Inferior parietal cortex (tissue), 1 donor: ENCODE results near the gene NDUFA6.
A peak's percentile ranks its signal among the peaks of the same experiment; 100 is the strongest.

ENCODE experiments used
- DNase-seq: peaks from one replicate; pipeline ENCODE4 v3.0.0-alpha.2; 2016; ENCODE audit errors: extremely low spot score

Gene NDUFA6

GRCh38 chr22:42070517-42071422 lies 19.8 kb downstream of the NDUFA6 start, which contains the start of gene NAGA:
Gene NAGA, minus strand, starts transcription at chr22:42070812. Its CDS starts 515 bp downstream, at chr22:42070297.
- DNase-seq, result peak; percentile 91

DNA sequence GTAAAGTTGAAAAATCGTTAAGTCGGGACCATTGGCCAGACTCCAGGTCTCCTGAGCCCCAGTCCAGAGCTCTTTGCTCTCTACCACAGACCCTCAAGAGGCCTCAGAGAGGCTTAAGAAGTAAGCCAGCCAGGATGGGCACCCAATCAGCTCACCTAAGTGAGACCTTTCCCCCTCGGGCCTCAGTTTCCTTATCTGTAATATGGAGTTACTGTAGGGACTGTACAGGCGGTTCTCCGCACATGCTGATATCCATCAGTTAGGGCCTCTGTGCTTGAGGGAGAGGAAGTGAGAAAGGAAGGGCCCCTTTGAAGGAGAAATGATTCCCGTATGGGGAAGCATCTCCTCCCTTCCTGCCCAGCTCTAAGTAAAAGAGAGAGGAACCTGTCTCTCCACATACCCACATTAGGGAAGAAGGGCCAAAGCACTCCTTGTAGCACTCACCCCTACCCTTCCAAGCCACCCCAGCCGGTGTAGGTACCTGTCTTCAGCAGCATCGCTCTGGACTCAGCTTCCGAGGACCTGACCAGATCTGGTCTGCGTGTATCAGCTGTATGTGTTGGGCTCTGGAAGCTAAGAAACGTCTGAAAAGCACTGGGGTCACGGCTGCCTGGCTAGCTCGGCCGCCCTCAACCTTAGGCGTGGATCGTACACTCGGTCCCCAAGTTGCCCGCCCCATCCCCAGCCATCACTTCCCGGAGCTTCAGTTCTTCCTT lies 20.6 kb downstream of the NDUFA6 start:
- peak; percentile 19 for DNase-seq

GRCh38 chr22:42068291-42068690 lies 22.3 kb downstream of the NDUFA6 start:
- DNase-seq, result no peak

GRCh38 chr22:42067671-42068251 lies 22.8 kb downstream of the NDUFA6 start:
- DNase-seq, result no peak

- no peak for DNase-seq
These were observed 23.6 kb downstream of the NDUFA6 start for GRCh38 chr22:42066937-42067336.

DNA sequence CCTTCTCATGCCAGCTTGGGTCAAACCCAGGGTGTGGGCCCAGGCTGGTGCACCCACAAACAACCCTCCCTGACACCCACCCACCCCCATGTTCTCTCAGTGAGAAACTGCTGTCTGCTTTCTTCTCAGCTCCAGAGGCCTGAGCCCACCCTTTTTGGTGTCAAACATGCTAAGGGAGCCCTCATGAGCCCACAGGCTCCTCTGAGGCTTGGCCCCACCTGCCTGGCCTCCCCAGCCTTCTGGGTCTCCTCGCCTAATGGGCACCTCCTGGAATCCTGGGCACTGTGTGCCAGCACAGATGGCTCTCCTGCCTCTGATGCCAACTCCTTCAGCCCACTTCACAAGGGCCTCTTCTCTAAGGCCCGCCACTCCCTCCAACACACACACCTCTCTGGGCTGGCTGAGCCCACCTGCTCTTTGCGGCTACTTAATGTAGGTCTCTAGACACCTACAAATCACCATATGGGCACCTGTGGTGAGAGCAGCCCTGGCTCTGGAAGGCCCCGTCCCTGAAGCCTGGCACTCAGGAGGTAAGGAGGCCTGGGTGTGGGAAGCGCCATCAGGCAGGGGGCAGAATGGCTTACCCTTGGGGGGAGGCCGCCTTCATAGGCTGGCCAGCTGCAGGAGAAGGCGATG lies 24.3 kb downstream of the NDUFA6 start:
- no peak for DNase-seq

DNA sequence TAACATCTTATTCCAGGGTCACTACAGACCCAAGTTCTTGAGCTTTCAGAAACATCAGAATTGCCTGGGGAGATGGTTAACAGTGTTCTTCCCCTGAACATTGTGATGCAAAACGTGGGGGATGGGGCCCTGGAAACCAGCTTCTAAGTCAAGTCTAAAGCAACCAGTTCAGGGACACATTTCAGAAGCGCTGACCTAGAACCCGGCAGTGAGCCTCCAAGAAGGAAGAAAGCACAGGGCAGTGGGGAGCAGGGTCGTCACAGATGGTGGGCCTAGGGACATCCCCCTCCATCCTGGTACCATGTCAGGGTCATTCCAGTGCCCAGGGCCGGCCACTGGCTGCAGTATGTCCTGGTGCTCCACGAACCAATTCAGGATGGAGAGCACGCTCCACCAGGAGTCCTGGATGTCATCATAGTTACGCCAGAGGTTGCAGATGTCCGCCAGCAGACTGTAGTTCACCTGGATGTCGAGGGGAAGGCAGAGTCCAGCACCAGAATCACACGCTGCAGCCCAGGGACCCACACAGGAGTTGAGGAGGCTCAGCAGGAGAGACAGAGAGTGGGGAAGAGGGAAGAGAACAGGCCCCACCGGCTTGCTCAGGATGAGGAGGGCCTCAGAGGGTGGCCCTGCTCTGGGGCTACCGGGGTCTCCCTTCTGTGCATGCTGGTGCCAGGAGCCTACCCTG lies 25.0 kb downstream of the NDUFA6 start:
- DNase-seq, result no peak

DNA sequence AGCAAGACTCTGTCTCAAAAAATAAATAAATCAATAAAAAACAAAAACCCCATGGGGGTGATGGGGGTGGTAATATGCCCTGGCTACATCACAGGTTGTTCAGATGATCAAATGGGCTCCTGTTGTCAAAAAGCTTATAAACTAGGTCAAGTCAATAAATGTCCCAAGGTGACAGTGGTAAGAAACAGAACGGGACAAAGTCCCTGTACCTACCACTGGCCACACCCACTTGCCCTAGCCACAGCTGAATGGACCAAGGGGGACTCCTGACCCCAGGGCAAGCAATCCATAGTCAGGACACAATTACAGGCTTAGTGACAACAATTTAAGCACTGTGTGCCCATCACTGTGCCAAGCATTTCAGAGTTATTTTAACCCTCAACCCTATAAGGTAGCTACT lies 25.9 kb downstream of the NDUFA6 start:
- DNase-seq, result no peak

GRCh38 chr22:42062506-42063170 lies 27.9 kb downstream of the NDUFA6 start:
- no peak for DNase-seq

DNA sequence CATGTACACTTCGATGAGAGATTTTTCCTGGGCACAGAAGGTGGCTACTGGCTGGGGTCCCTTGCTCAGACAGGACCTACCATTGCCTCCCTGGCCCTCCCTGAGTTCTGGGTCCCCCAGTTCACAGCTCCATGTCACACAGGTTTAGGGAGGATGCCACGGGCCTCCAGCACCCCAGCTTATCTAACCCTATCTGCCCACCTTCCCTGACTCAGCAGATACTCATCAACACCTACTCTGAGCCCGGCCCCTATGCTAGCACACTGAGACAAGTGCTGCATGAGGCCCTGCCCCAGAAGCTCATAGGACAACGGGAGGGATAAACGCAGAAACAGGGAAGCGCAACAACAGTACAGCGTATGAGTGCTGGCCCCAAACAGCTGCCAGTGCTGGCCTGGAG lies 29.5 kb downstream of the NDUFA6 start:
- no peak for DNase-seq

DNA sequence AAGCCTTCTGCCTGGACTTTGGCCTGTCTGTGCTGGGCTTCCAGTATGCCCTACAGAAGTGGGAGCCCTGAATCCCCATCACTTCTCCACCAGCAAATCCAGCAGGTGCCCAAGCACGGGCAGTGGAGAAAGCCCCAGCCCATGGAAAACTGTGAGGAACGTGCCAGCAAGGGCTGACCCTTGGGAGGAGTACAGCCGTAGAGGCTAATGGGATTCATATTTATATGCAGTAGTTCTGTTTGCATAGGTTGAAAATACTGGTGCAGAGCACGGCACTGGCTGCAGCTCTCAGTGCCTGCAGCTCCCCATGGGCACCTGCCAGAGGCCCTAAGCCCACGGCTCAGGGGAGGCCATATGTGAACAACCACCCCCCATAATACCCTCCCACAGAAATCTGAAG lies 30.1 kb downstream of the NDUFA6 start:
- DNase-seq, result no peak

- DNase-seq, result no peak
These were observed 33.6 kb downstream of the NDUFA6 start for GRCh38 chr22:42056757-42057511.

GRCh38 chr22:42052765-42053164 lies 37.8 kb downstream of the NDUFA6 start:
- no peak for DNase-seq

DNA sequence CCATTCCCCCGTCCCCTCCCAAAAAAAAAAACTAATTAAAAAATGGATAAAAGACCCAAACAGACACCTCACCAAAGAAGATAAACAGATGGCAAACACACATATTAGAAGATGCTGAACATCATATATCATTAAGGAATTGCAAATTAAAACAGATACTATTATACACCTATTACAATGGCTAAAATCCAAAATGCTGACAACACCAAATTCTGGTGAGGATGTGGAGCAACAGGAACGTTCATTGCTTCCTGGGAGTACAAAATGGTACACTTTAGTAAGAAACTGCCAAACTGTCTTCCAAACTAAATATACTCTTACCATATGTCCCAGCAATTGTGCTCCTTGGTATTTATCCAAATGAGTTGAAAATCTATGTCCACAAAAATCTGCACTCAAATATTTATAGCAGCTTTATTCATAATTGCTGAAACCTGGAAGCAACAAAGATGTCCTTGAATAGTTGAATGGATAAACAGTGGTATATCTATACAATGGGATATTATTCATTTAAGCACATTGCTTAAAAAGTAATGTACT lies 39.9 kb downstream of the NDUFA6 start:
- DNase-seq, result peak; percentile 20

DNA sequence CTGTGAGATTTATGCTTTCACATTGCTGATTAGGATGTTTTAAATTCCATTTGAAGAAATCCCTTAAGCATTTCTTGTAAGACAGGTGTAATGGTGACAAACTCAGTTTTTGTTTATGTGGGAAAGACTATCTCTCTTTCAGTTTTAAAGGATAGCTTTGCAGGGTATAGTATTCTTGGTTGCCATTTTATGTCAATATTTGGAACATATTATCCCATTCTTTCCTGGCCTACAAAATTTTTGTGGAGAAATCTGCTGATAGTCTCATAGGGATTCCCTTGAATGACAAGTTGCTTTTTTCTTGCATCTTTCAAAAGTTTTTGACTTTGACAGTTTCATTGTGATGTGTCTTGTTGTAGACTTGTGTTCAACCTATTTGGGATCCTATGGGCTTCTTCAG lies 48.8 kb downstream of the NDUFA6 start:
- DNase-seq, result no peak

DNA sequence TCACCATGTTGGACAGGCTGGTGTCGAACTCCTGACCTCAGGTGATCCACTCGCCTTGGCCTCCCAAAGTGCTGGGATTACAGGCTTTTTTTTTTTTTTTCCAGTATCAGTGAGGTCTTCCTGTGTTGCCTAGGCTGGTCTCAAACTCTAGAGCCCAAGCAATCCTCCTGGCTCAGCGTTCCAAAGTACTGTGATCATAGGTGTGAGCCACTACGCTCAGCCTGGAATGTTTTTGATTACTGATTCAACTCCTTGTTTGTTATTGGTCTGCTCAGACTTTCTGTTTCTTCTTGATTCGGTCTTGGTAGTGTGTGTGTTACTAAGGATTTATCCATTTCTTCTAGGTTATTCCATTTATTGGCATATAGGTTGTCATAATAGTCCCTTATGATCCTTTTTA lies 51.3 kb downstream of the NDUFA6 start:
- DNase-seq, result no peak
